Stimulated activated CD4-positive, alpha-beta T cell treated with anti-CD3 and anti-CD28 coated beads, Interleukin-15, amount 100 ng/mL, for 48 hours (primary cell): ENCODE data around the gene KIF1B.

Experiments used
- DNase-seq, 2 donors: peaks; one replicate each; pipeline ENCODE4 v3.0.0-alpha.2; 2020; ENCODE audit warnings: low read depth in 2 of 2

The KIF1B gene

DNA sequence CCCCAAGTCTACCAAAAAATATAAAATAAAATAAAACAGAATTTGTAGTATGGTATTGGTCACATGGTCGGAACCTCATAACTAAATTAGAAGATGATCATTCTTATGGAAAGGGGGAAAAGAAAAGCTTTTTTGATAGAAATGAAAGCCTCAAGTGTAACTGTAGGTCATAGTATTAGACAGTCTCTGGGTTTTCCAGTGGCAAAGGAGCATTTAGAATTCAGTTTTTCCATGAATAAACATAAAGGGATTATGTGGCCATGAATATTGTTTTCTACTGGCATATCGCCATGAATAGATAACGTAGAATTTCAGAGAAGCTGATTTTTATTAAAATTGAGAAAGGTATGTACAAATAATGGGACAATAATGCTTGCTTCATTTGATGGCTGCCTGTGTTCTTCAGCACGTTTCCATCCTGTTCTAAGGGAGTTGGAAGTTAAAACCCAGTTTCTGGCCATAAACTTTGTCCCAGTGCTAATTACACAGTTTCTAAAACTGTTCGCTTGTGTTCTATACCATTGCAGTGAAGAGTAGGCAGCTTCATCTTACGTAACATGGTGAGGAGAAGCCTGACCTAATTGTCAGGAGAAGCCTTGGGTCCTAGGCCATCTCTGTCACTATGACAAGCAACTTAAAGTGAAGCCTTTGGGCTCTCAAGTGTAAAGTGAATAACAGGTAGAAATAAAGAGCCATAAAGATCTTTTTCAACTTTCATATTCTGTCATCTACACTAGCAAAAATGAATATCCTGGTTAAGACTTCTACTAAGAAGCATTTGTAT is 118.0 kb downstream of the KIF1B start:
- DNase-seq = no peak

DNA sequence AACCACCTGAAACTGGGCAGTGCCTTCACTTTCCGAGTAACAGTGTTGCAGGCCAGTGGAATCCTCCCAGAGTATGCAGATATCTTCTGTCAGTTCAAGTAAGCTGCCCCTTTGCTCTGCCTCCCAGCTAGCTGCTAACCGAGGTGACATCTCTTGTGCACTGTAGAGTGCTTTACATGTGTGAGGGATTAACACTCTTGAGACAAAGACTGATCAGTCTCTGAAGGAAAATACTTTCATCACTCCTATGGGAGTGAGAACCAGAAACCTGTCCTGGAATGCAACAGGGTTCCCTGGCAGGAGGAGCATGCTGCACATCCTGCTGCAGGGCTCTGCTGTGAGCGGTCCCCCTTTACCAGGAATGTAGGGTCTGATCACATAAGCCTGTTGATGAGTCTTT is 127.1 kb downstream of the KIF1B start:
- DNase-seq = no peak

DNA sequence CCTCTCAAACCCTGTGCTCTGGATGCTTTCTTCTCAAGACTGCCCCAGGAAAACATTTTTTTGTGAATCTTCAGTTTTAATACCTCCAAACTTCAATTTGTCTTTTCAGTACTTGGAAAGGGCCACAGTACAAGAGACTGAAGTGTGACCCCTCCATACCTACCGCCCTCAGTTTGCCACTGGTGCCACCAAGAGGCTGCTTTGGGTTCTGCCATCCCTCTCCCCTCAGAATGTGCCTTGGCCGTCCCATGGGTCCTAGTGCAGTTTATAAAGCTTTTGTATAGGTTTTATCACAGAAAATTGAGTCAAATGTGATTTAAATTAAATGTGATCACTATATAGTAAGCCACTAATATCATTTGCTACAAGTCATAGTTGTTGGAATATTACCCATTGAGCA is 127.7 kb downstream of the KIF1B start:
- DNase-seq = peak; percentile 2 to 35

DNA sequence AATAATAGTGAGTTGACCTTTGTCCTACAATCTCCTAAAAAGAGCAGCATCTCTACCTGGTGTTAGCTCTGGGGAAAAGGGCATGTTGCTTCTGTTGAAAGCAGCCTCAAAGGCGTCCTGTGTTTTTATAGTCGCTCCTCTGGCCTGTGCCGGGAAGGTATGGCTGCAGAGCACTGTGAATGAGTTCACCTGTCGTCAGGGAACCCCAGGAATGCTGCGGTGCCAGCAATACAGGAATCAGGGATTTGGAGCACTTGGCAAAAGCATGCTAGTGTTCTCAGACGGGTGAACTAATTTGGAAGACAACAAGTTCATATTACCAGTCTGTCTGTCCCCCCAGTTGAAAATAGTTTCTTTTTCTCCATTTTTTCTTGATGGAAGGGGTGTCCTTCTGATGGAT is 128.2 kb downstream of the KIF1B start:
- DNase-seq = no peak

DNA sequence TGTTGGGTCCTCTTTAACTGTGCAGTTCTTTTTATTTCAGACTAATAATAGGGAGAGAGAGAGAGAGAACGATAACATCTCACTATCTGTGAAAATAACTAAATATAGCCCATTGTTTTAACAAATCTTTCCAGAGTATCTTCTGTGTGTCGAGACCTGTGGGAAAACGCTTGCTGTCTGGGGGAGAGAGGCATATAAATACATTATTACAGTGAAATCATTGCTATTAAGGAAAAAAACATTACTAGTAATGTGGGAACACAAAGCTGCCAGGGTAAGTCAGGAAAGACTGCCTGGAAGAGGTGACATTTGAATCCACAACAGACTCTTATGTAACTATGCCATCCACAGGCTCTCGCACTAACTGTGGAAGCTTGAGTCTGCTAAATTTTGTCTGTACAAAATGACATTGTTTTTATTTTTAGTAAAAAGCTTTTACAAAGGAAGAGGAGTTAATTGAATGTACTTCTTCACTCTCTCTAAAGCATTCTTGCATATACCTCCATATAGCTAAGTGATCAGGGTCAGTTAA is 128.7 kb downstream of the KIF1B start:
- DNase-seq = no peak

DNA sequence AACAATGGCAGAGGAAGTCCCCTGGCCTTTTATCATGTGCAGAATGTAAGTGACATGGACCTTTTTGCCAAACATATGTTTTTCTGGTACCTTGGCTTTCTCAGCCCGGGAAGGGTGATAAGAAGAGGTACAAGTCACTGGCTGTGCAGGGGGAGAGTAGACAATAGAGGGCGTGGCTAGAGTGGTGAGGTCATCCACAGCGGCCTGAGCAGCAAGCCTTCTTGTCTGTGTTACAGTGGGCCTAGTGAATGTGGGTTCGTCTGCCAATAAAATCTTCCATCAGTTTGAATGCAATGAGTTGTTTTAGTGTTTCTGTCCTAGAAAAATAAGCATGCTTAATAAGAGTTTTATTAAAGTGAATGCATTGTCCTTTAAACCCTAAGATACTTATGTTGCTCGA is 129.4 kb downstream of the KIF1B start:
- no peak for DNase-seq

DNA sequence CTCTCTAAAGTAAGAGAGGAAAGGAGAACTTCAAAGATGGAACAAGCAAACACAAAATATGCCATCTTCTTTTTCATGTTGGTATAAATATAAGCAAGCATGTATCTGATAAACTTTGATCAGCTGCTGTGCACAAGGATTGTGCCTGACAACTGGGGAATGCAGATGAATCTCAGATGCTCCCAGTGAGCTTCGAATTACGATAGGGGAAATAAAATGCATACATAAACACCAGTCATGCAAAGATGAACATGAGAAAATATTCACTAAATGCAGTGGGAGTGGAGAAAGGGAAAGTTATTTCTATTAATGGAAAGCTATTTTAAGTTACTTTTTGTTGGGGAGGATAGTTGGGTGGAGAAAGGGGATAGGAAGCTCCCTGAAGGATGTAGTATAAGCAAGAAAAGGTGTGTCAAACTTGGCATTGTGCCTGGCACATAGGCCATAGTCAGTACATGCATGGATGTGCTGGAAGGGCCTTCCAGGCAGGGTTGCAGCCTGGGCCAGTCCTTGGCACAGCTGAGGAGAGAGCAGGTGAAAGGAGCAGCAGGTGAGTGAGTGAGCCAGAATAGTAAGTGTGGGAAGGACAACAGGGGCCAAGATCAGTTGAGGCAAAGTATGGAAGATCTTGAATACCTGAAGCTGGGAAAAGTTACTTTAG is 130.7 kb downstream of the KIF1B start:
- DNase-seq = no peak

DNA sequence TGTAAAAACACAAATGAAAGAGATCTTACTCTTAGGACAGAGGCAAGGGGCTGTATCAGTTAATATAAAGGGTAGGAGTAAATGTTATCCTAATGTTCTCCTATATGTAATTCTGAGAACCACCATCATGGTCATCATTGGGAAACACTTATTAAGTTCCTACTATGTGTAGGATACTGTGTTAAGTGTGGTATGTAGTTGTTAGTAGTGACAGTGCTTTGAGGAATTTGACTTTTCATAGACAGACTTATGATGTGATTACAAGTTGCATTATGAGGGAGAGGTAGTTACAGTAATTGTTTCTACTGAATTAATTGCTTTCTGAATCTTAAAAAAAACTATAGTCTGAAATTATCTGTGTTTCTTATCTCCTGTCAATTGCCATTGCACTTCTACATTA is 136.7 kb downstream of the KIF1B start:
- DNase-seq = no peak

DNA sequence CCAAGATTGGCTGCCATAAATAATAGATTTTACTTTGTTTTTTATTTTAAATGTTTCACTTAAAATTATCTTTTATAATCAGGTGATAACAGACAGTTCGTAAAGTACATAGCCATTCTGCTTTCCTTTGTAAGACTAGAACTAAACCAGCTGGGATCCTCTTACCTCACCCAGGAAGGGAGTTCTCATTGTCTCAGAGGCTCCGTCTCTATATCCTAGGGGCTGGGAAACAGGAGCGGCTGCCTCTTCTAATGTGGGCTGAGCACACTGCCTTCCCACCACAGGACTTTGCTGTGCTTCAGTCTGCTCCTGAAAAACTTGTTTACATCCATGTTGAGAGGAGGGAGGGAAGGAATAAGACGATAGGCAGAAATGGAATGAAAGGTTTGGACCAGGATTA is 142.9 kb downstream of the KIF1B start:
- no peak for DNase-seq

DNA sequence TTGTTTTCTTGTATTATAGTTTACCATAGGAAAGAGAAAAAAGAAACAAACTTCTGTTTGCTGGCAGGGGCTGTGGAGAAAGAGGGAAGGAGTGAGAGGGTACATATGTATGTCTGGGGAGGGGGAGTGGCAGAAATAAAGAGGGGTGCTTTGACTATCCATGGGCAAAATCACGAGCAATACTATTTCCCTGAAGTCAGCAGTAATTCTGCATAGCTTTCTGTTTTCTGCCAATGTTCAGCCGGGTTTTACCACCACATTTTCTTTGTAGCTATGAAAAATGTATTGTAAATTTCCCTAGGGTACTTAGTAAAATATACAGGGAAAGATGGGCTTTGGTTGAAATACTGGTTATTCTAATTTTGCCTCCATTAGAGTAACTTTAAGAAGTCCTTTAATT is 143.3 kb downstream of the KIF1B start:
- no peak for DNase-seq

DNA sequence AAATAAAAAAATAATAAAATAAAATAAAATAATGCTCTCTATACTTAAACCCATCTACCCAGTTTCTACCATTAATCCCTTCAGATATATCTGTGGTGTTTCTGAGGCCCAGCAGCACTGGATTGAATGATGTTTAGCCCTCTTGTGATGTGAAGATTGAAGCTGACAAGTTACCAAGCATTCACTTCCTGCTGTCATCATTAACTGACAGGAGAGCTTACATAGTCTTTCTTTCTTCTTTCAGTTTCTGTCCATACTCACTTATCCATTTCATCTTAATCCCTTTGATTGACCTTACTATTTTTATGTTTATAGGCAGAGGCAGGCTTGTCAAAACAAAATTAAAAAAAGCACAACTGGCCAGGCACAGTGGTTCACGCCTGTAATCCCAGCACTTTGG is 149.7 kb downstream of the KIF1B start:
- DNase-seq = no peak

DNA sequence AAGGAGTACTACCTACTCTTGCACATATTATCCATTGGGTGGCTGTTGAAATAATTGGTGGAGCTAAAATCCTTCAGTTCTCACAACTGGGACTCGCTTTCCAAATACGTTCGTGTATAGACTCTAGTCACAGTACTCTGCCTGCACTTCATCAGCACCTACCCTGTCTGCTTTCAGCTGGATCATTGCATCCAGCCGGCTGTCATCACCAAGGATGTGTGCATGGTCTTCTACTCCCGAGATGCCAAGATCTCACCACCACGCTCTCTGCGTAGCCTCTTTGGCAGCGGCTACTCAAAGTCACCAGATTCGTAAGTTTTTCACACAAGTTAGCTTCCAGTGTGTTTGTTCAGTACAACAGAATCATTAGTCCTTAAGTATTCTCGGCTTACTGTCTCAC is 151.1 kb downstream of the KIF1B start:
- DNase-seq = no peak

DNA sequence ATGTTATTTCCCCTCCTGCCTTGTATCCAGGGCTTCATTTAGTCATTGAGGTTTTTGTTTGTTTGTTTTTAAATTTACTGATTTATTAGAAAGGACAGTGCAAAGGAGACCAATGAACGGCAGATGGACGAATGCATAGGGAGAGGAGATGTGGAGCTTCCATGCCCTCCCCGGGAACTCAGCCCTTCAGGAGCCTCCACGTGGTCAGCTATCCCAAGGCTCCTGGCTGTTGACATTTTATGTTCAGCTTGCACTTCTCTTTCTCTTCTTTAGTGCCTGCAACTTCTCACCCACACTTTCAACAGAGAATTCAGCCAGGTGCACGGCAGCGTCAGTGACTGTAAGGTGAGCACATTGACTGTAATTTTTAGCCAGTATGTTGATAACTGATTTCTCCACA is 157.8 kb downstream of the KIF1B start:
- no peak for DNase-seq

DNA sequence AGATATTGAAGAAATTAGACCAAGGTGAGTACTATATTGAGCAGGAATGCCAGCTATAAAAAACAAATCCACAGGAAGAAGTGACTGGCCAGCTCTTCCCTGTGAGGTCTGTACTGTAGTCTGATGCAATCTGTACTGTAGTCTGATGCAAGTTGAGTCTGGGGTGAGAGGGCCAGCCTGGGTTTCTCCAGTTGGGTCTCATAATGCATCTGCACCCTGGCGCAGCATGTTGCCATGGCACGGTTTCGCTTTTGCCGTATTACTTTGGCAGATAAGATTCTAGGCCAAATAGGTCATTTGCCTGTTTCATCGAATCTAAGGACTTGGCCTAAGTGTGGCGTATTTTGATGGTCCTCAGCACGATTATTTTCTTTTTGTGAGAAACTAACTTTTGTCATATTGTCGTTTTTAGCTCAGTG is 164.1 kb downstream of the KIF1B start:
- no peak for DNase-seq

DNA sequence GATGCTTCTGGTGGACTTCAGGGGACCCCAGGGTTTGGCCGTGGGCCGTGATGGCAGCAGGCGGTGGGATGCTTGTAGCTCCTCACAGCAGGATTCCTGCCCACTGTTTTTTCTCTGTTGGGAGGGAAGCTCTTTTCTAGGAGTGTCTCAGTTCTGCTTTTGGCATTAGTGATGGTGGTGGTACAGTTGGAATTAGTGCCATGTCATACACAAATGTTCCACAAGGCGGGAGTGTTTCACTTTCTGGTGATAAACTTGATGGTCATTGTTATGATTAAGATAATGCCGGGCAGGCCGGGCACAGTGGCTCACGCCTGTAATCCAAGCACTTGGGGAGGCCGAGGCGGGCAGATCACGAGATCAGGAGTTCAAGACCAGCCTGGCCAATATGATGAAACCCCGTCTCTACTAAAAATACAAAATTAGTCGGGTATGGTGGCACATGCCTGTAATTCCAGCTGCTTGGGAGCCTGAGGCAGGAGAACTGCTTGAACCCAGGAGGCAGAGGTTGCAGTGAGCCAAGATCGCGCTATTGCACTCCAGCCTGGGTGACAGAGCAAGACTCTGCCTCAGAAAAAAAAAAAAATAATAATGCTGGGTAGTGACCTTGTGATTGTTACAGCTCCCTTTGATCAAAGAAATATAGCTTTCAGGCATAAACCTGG is 167.1 kb downstream of the KIF1B start:
- DNase-seq = peak in 1 of 2 donors; percentile 13

DNA sequence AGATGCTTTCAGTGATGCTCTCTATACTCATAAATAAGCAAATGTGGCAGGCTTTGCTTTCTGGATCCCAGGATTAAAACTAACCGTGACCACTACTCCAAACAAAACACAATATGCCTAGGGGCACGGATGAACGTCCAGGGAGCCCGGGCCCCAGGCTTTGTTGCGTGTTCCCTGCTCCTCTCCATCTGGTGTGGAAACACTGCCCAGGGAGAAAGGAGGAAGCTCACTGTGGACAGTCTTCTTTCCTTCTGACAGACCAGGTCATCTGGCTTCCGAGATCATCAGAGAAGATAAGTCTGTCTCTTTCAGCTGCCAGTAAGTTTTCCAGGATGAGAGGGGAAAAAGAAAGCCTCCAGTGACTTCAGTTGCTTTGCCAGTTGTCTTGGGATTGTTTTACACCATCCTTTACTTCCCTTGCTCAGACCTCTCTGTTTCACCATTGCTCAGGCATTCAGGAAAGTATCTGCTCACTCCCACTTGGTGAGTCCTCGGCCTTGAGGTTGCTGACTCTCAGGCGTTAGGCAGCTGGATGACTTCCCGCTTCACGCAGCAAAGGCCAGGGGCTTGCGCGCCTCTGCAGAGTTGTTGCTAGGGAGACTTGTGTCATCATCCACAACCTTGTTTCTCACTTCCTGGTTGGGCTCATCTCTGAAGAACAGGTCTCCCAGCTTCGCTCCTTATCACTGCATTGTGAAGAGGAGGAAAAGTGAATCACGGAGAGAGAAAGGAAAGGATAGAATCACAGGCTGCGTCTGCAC is 167.9 kb downstream of the KIF1B start:
- no peak for DNase-seq

DNA sequence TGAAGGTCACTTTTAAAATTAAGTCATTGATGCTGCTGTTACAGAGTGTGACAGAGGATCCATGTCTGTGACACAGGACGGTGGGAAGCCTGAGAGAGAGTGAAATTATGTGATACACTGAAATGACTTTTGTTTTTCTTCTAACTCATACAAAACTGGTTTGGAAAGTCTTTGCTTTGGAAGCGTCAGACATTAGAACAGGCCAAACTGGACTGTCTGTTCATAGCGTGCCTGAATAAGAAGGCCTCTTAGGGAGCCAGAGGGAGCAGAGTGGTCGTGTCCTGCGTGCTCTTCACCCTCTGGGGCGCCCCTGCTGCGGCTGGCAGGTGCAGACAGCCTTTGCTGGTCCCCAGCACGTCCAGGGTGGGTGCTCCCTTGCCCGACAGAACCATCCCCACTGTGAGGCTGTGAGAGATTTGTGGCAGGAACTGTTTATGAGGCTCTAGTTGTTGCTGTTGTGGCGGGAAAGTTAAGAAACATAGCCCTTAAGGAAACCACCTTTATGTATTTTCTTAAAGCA is 168.8 kb downstream of the KIF1B start:
- DNase-seq = no peak

DNA sequence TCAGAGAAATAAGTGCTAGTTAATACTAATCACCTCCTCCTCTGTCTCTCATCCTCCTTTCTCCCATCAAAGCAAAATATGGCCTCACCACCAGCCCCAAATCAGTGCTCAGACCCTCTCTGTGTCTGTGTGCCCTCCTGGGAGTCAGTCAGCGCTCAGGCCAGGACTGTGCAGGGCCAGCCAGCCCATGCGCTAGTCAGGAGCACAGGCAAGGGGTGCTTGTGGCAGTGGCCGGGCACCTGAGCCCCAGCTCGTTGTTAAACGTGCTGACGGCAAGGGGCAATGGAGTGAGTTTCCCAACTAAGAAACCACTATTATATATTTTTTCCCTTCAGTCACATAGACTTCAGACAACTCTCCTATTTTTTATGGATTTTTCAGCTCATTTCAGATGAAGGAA is 169.3 kb downstream of the KIF1B start:
- no peak for DNase-seq

DNA sequence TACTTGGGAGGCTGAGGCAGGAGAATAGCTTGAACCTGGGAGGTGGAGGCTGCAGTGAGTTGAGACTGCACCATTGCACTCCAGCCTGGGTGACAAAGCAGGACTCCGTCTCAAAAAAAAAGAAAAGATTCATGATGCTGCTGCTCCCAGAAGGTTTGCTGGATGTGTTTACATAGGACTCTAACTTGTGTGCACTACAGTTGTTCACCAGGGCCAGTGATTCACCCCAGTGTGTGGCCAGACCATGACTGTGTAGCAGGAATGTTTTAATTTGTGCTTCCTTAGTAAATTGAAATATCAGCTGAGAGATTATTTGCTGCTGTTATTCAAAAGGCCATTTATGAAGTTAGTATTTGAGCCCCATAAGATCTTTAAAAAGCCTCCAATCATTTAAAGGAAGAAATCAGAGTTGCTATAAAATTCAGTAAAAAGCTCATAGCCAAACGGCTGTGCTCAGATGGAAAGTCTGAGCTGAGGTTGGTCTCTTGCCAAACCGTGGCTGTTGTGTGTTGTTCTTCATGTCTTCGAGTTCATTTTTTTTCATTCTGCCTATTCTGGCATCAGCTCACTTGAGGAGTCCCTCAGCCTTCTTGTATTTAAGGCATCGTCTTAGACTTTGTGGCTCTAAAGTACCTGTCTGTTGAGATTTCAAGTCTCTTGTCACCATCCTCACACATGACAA is 170.4 kb downstream of the KIF1B start:
- DNase-seq = no peak

DNA sequence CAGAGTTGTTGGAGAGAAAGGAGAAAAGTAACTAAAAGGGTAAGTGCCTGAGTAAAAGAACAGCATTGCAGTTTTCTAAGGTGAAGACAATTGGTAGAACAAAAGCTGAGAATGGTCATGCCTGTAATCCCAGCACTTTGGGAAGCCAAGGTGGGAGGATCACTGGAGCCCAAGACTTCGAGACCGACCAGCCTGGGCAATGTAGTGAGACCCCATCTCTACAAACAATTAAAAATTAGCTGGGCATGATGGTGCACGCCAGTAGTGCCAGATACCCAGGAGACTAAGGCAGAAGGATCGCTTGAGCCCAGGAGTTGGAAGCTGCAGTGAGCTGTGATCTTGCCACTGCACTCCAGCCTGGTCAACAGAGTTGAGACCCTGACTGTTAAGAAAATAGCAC is 173.3 kb downstream of the KIF1B start:
- no peak for DNase-seq

DNA sequence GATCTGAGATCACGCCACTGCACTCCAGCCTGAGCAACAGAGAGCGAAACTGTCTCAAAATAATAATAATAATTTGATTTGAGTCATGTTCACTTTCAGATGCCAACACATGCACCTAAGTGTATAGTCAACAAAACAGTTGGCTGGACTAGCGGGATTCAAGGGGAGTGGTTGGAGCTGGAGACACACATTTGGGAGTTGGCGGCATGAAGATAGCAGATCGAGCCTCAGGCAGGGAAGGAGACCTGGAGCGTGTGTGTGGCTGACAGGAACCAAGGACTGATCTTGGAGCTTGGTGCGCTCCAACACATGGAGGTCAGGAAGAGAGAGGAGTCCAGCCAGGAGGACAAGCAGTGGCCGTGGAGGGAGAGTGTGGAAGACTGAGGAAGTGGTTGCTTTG is 173.8 kb downstream of the KIF1B start:
- no peak for DNase-seq
